NCI-H1105 (cell line): Measurements from ENCODE around the gene TPPP.
"Not testable (repeated sequence)": the region's sequence is repeated elsewhere in the genome, so short reads cannot be mapped to it uniquely, and the experiment has no call there.

ENCODE experiments used
- DNase-seq: peaks from one replicate; lab custom pipeline; 2025; lab: John Stamatoyannopoulos, UW

TPPP gene

DNA sequence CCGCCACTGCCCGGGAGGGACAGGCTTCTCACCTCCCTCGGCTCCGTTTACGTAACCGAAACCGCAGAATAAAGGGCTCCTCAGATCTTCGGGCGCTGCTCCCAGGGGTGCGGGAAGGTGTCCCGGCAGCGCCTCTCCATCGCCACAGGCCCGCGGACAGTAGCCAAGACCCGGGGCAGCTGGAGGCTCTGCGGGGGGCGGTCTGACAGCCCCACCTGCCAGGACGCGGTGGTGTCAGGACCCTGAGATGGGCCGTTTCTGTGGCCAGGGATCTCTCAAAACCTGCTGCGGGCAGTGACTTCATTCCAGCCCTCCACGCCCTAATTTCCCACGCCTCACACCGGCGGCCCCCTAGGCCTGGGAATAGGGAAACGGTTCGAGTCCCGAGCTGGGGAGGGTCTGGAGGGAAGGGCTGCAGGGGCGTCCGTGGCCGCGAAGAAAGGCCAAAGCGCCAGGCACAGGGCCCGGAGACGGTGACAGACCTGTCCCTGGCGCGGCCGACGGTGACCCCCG is 567 bp downstream of the TPPP start:
- not testable (repeated sequence) for DNase-seq

DNA sequence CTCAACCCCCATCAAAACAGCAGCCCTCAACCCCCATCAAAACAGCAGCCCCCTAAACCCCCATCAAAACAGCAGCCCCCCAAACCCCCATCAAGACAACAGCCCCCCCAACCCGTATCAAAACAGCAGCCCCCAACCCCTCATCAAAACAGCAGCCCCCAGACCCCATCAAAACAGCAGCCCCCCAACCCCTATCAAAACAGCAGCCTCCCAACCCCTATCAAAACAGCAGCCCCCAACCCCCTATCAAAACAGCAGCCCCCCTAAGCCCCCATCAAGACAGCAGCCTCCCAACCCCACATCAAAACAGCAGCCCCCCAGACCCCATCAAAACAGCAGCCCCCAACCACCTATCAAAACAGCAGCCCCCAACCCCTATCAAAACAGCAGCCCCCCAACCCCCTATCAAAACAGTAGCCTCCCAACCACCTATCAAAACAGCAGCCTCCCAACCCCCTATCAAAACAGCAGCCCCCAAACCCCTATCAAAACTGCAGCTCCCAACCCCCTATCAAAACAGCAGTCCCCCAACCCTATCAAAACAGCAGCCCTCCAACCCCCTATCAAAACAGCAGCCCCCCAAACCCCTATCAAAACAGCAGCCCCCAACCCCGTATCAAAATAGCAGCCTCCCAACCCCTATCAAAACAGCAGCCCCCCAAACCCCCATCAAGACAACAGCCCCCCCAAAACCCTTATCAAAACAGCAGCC is 1.2 kb downstream of the TPPP start:
- no peak for DNase-seq

DNA sequence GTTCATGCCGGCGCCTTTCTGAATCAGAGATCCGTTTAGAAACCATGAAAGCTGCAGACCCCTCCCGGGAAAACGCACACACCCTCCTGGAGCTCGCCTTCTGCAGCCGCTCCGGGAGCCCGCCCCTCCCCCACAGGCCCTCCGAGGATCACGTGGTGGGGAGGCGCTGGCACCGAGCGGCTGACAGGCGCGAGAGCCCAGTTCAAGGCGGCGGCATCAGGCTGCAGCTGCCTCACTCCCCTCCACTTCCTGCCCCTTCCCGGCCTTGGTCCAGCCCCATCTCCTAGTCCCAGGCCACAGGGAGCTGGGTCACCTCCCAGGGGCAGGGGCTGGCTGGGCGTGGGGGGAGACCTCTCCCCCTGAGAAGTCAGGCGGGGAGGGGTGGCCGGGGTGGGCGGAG is 2.1 kb downstream of the TPPP start:
- not testable (repeated sequence) for DNase-seq

DNA sequence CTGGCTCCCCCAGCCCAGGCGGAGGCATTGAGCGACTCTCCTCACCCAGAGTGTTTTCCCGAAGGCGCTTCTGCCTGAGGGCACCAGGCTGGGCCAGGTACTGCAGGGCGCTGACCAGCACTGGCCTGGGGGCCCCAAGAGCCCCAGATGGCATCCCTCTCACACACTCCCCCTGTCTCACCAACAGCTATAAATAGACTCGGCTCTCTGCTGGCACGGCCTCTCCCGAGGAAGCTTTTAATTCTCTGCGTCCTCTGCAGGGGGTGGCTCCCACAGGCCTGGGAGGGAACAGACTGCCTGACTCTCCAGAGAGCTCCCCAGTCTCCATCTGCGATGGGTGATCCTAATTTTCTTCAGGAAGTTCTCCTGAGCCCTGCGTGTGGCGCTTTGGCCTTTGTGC is 2.9 kb downstream of the TPPP start:
- not testable (repeated sequence) for DNase-seq

DNA sequence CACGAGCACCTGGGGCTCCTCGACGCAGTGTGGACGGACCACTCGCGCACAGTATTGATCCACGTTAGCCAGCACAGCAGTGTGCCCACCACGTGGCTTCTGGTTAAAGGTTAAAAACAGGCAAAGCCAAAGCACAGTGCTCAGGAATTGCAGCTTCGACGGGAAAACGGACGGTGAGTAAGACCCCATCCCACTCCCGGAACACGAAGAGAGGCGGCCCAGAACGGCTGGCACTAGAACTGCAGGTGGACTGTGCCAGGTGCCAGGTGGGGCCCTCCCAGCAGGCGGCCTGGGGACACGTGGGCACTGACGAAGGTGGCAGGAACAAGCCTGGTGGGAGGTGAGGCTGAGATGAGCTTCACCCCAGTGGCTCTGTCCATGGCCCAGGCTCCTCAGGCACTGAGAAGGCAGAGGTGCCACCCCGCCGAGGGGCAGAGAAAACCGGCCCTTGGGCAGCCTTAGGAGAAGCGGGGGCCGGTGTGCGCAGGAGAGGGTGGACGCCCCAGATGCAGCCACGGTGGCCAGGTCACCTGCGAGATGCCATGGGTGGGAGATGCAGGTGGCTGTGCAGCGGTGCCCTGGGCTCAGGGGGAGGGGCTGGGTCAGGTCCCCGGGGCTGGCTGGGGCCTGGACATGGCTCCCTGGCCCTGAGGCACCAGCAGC is 4.7 kb downstream of the TPPP start:
- not testable (repeated sequence) for DNase-seq

DNA sequence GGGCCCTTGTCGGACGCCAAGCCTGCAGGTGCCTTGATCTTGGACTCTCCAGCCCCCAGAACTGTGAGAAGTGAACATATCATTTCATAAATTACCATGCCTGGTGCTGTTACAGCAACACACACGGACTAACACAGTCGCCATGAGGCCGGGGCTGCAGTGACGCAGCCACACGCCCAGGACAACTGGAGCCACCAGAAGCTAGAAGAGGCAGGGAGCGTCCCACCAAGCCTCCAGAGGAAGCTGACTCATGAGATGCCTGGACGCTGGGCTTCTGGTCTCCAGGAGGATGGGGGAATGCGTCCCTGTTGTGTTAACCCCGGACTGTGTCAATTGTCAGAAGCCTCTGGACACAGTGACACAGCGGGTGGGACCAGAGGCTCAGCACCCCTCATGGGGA is 6.2 kb downstream of the TPPP start:
- DNase-seq: not testable (repeated sequence)

DNA sequence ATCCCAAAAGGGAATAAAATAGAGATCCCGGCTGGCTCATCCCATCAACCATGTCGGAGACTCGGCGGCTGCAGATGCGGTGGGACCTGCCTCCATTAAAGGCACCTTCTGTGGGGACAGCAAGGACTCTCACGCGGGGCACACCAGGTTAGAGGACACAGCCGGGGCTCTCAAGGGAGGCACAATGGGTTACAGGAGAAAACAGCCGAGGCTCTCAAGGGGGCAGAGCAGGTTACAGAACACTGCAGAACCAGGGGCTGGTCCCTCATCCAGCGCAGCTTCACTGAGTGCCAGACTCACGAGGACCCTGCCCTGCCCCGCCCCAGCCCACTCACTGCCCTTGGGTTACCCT is 7.0 kb downstream of the TPPP start:
- not testable (repeated sequence) for DNase-seq

DNA sequence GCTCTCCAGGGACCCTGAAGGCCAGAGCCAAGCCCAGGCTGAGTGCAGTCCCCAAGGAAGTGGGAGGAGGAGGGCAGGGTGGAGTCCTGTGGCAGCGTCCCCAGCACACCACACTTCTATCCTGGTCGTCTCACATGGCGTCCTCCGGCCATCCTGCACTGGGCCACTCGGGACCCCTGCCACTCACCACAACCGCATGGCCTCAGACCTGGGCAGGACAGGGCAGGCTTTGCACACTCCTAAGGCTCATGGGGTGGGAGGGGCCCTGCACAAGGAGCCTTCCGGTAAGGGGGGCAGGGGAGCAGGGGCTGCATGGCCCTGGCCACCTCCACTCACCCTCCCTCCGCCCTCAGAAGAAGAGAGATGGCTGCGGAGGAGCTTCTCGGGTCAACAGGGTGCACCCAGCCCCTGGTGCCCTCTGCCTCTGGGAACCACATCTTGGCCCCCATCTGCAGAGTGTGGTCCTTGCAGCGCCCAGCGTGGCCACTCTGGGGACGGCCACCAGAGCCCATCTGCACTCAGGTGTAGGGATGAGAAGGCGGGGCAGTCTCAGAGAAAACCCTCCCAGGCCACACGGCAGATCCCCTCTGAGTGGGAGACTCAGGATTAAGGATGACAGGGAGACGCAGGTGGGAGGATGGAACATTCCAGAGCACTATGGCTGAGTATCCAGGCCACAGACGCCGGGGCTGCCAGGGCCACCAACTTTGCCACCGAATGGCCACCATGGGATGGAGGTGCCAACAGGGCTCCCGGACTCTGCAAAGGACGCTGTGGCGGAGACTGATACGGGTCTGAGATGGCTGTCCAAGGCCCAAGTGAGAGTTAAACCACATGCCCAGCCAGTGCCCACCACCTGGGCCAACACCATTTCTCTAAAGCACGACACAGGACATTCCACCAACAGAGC is 7.6 kb downstream of the TPPP start:
- DNase-seq: no peak

DNA sequence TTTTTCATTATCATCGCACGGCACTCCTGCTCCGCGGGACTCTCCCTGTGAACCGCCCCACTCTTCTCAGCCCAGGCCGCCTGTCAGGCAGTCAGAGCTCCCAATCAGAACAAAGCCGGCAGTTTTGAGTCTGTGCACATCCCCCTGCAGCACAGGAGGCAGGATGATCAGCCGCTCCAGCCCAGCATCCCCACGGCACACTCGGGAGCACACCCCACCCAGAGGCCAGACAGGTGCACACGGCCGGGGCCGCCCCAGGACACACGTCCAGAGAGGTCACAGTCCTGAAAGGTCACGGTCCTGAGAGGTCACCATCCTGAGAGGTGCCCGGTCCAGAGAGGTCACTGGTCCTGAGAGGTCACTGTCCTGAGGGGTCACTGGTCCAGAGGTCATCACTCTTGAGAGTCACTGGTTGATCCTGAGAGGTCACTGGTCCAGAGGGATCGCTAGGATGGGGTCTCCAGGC is 8.4 kb downstream of the TPPP start:
- DNase-seq: no peak

DNA sequence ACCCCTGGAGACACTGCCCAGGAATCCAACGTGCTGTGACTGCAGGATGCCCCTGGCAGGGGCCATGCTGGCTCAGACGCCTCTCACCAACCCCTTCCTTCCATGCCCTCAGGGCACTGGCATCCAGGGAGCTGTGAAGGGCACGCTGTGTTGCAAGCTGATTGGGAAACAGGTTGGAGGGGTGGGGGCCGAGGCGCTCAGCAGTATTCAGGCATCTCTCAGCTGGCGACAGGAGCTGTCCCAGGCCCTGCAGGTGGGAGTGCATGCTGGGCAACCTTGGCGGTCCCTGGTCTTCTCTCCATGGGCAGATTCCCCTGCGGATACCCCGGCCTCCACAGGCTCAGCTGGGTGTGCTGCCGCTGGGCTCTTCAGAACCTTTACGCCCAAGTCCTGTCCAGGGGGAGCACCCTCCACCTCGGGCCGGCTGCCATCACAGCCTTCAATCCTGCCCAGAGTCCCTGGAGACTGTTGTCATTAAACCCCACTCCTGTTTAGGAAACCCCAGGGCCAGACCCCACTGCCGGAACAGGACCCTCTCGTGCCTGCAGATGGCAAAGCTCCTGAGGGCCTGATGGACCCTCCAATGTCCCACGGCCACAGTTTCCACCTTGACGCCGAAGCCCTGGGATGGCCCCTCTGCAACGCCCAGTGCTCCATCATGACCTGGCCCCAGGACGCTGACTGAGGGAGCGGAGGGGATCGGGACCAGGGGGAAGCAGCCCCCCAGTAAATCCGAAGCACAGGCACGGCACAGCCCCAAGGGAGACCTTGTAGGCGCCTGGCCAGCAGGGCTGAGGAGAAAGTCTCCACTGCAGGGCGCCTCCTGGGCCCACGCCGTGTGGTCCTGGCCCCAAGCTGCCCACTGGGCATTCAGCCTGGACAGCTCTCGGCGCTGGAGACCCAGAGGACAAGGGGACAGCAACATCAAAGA is 9.3 kb downstream of the TPPP start:
- DNase-seq: no peak

DNA sequence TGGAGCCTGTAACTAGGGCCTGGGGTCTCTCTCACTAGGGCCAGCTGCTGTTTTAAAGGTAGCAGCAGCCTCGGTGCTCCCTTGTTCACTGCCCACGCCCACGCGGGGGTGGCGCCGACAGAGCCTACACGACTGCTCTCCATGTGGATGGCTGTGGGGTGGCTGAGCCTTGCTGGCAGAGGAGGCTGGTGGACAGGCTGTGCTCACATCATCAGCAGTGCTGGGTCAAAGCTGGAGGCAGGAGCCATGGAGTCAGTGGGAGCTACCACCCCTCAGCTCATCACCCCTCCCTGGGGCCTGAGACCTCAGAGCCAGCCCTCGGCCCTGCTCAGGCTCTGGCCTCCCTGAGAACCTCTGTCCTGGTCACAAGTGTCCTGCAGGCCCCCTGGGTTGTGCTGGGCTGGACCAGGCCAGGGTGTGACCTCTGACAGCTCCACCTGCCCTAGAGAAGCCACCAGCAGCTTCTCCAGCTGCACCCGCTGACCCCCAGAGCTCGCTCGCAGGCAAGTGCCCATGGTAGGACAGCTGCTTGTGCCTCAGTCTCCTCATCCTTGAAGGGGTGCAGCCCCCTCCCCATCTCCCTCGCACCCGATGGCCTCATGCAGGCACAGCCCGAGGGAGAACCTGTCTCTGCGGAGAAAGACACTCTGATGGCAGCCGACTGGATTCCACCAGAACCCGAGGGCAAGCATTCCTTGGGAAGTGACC is 10.3 kb downstream of the TPPP start:
- not testable (repeated sequence) for DNase-seq

DNA sequence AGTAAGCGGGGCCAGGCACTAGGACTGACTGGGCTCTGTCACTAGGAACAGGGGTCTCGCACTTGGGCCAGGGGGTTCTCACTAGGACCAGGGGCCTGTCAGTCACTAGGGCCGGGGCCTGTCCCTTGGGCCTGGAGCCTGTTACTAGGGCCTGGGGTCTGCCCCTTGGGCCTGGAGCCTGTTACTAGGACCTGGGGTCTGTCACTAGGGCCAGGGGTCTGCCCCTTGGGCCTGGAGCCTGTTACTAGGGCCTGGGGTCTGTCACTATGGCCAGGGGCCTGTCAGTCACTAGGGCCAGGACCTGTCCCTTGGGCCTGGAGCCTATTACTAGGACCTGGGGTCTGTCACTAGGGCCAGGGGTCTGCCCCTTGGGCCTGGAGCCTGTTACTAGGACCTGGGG is 10.9 kb downstream of the TPPP start:
- DNase-seq: not testable (repeated sequence)

DNA sequence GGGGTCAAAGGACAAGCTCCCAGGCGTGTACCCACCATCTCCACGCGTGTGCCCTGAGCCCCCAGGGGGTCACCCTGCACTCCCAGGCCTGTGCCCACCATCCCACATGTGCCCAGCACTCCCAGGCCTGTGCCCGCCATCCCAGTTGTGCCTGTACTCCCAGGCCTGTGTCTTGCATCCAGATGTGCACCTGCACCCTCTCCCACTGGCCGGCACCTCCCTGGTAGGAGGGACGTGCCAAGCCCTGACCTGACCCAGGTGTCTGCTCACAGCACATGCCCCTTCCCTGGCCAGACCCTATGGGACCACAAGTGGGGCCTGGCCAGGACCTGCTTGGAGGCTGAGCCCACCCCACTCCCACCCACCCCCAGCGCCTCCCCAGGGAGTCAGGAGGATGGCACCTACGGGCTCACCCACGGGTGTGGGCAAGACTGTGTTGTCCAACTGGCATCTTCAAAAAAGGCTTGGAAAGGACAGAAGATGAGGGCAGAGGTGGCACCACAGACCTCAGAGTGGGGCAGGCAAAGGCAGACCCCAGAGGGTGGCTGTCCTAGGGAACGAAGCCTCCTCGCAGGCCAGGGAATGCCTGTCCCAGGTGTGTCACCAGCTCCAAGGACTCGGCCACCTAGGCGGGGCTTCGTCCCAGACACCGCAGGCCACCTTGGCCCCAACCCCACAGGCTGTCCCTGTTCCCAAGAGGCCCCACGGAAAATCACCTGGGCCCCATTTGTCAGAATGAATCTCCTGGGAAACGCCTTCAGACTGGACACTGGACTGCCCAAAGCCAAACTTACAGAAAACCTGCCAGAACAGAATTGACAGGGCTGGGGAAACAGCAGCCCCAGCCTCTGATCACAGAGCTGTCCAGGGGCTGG is 11.6 kb downstream of the TPPP start:
- DNase-seq: not testable (repeated sequence)

DNA sequence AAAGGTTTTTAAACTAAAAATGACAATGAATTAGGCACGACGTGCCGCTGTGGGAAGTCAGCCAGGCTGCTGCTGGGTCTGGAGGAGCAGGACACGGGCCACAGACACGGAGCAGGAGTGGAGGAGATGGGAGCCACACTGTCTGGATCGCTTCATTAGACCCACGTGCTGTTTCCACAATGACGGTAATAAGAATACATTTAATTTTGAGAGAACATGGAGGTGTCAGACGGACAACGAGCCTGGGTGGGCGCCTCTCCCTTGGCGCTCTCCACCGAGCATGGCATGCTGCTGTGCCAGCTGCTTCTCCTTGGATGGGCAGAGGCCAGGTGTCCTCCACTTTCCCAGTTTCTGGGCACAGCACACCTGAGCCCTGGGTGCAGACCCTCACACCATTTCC is 12.3 kb downstream of the TPPP start:
- not testable (repeated sequence) for DNase-seq

DNA sequence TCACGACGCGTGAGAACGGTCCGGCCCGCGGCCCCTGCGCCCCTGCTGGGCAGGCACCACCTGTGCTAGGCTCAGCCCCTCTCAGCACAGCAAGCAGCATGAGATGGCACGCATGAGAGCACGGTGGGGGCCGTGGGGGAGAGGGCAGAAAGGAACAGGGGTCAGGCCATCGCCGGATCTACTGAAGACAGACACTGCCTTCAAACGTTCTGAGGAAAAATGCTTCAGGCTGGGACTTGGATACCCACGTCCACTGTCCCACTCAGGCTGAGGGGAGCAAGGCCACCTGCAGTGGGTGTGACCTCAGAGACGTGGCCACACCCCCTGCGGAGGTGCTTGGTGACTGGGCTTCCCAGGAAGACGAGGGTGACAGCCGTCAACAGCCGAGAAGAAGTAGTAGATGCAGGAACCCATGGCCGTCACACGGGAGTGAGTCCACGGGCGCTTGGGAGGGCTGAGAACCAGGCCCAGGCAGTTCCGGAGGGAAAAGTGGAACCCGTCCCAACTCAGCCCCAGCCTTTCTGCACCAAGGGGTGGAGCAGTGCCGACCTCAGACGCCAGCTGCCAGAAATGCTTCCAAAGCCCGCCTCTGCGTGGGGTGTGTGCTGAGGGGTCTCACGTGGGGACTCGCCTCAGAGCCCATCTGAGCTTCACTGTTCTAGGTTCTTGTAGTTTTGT is 12.9 kb downstream of the TPPP start:
- not testable (repeated sequence) for DNase-seq

DNA sequence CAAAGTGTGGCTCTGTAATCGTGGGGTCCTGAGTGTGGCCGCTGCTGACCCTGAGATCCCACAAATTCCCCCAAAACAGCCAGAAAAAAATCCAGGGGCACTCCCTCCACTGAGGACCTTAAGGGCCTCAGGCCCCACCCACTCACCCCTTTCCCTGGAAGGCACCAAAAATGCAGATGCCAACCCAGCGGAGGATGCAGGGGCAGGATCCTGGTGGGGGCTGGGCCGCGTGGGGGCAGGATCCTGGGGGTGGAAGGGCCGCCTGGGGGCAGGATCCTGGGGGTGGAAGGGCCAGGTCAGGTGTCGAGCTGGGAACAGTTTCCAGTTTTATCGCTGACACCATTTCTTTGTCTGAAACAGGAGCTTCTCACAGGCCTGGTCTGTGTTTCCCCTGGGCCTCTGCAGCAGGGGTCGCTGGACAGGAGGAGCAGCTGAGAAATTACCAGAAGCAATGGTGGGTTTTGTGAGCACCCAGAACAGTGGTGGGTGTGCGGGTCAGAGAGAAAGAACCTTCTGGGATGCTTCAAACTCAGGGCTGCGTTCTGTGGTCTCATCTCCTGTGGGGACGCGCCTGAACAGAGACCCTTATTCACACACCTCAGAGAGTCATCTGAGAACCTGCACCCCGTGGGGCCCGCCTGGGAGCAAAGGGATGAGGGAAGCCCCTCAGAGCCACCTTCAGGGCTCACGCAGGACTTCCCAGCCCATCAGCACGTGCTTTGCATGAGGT is 13.8 kb downstream of the TPPP start:
- DNase-seq: not testable (repeated sequence)

DNA sequence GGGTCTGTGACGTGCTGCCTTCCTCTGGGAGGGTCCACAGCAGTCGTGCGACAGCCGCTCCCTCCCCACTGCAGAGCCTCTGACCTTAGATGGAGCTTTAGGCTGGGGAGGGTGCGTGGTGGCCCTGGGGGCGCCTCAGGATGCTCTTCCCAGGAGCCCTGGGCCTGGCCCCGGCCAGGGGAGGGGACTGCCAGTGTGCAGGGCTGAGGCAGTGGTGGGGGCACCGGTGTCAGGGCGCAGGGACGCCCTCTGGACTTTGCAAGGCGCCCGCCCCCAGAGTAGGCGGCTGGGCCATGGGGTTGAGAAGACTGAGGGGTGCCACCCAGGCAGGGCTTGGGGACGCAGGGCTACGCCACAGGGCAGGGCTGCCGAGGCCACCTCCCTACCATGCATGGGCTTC is 14.6 kb downstream of the TPPP start:
- DNase-seq: not testable (repeated sequence)
